Erythroblast (primary cell): Measurements from ENCODE around the gene MAEA.

Experiments
- GATA1 ChIP-seq: IDR thresholded peaks from 2 replicates; pipeline ENCODE4 v1.6.1; 2011; ENCODE audit warnings: low read depth, mild to moderate bottlenecking, control low read depth, low read length, moderate library complexity
- POLR2A ChIP-seq: IDR thresholded peaks from 2 replicates; pipeline ENCODE4 v1.6.1; 2011; ENCODE audit warnings: mild to moderate bottlenecking, low read length

- TF ChIP-seq POLR2A (no peak), GATA1 (no peak)
Measured at GRCh38 chr4:1265351-1265750, 24.3 kb upstream of the MAEA start.
